Measurements from ENCODE around the gene ACBD4. TPM values are rescaled to one million over a fixed set of nuclear protein-coding genes. Genes with fewer than 3 reads are reported as not detected.
A peak's percentile ranks its signal among the peaks of the same experiment; 100 is the strongest.

ACBD4 gene
- total RNA-seq, 1 donor from 2014 or later: 9.4 TPM

- Mint-ChIP-seq H3K36me3 (ENCODE audit: low read depth, unreplicated experiment) (peaks cover 47% of the 10 kb centered on the region), H3K9me3 (ENCODE audit: unreplicated experiment) (no peaks in the 10 kb centered on the region), H3K27me3 (ENCODE audit: unreplicated experiment) (peaks cover 5% of the 10 kb centered on the region), H3K27ac (ENCODE audit: unreplicated experiment) (peak overlapping the region; percentile 67), H3K4me1 (ENCODE audit: unreplicated experiment) (no peaks in the 10 kb centered on the region), H3K4me3 (ENCODE audit: unreplicated experiment) (peak overlapping the region; percentile 14)
- DNase-seq (ENCODE audit: low spot score): no peak
- no peak for TF ChIP-seq CTCF (IDR thresholded peaks at IDR 0.05; ENCODE audit: unreplicated experiment)
These were observed 32.2 kb upstream of the ACBD4 start for GRCh38 chr17:45103269-45103795.

GRCh38 chr17:45104029-45104428, 31.5 kb upstream of the ACBD4 start:
- H3K36me3 Mint-ChIP-seq (ENCODE audit: low read depth, unreplicated experiment): peaks cover 43% of the 10 kb centered on the region

GRCh38 chr17:45104497-45104896, 31.0 kb upstream of the ACBD4 start:
- no peak for DNase-seq (ENCODE audit: low spot score)
- Mint-ChIP-seq H3K27me3 (ENCODE audit: unreplicated experiment) (peaks cover 4% of the 10 kb centered on the region), H3K36me3 (ENCODE audit: low read depth, unreplicated experiment) (peaks cover 42% of the 10 kb centered on the region)

More at GRCh38 chr17:45104029-45104428, 31.5 kb upstream of the ACBD4 start:
- no peak for DNase-seq (ENCODE audit: low spot score)
- Mint-ChIP-seq H3K9me3 (ENCODE audit: unreplicated experiment) (no peaks in the 10 kb centered on the region), H3K27ac (ENCODE audit: unreplicated experiment) (no peak overlapping the region), H3K4me3 (ENCODE audit: unreplicated experiment) (no peak overlapping the region), H3K27me3 (ENCODE audit: unreplicated experiment) (peaks cover 4% of the 10 kb centered on the region), H3K4me1 (ENCODE audit: unreplicated experiment) (peaks cover 6% of the 10 kb centered on the region)
- no peak for TF ChIP-seq CTCF (IDR thresholded peaks at IDR 0.05; ENCODE audit: unreplicated experiment)

GRCh38 chr17:45104907-45105624, 30.4 kb upstream of the ACBD4 start:
- Mint-ChIP-seq H3K4me1 (ENCODE audit: unreplicated experiment) (peaks cover 9% of the 10 kb centered on the region), H3K27ac (ENCODE audit: unreplicated experiment) (no peak overlapping the region), H3K4me3 (ENCODE audit: unreplicated experiment) (no peak overlapping the region), H3K9me3 (ENCODE audit: unreplicated experiment) (no peaks in the 10 kb centered on the region), H3K36me3 (ENCODE audit: low read depth, unreplicated experiment) (peaks cover 43% of the 10 kb centered on the region), H3K27me3 (ENCODE audit: unreplicated experiment) (peaks cover 6% of the 10 kb centered on the region)
- no peak for DNase-seq (ENCODE audit: low spot score)
- TF ChIP-seq CTCF (IDR thresholded peaks at IDR 0.05; ENCODE audit: unreplicated experiment): no peak

More at GRCh38 chr17:45104497-45104896, 31.0 kb upstream of the ACBD4 start:
- no peak for TF ChIP-seq CTCF (IDR thresholded peaks at IDR 0.05; ENCODE audit: unreplicated experiment)
- no peak overlapping the region for H3K4me3 Mint-ChIP-seq (ENCODE audit: unreplicated experiment)
- H3K9me3 Mint-ChIP-seq (ENCODE audit: unreplicated experiment): no peaks in the 10 kb centered on the region
- H3K27ac Mint-ChIP-seq (ENCODE audit: unreplicated experiment): no peak overlapping the region
- H3K4me1 Mint-ChIP-seq (ENCODE audit: unreplicated experiment): peaks cover 8% of the 10 kb centered on the region

GRCh38 chr17:45106096-45106495, 29.4 kb upstream of the ACBD4 start:
- Mint-ChIP-seq H3K9me3 (ENCODE audit: unreplicated experiment) (no peaks in the 10 kb centered on the region), H3K27me3 (ENCODE audit: unreplicated experiment) (peaks cover 8% of the 10 kb centered on the region), H3K4me3 (ENCODE audit: unreplicated experiment) (no peak overlapping the region), H3K4me1 (ENCODE audit: unreplicated experiment) (peaks cover 11% of the 10 kb centered on the region), H3K36me3 (ENCODE audit: low read depth, unreplicated experiment) (peaks cover 43% of the 10 kb centered on the region), H3K27ac (ENCODE audit: unreplicated experiment) (no peak overlapping the region)
- no peak for TF ChIP-seq CTCF (IDR thresholded peaks at IDR 0.05; ENCODE audit: unreplicated experiment)
- no peak for DNase-seq (ENCODE audit: low spot score)

All from endothelial cell (in vitro differentiated cells).